Measurements from ENCODE around the gene IL36B. TPM values are rescaled to one million over a fixed set of nuclear protein-coding genes. Genes with fewer than 3 reads are reported as not detected.

Gene IL36B
- total and polyA plus RNA-seq, 9 of the 15 experiments (the other 6 are each of a cell fraction or from before 2014, with no cell fraction given) = not detected

- TF ChIP-seq, protein P1, sequence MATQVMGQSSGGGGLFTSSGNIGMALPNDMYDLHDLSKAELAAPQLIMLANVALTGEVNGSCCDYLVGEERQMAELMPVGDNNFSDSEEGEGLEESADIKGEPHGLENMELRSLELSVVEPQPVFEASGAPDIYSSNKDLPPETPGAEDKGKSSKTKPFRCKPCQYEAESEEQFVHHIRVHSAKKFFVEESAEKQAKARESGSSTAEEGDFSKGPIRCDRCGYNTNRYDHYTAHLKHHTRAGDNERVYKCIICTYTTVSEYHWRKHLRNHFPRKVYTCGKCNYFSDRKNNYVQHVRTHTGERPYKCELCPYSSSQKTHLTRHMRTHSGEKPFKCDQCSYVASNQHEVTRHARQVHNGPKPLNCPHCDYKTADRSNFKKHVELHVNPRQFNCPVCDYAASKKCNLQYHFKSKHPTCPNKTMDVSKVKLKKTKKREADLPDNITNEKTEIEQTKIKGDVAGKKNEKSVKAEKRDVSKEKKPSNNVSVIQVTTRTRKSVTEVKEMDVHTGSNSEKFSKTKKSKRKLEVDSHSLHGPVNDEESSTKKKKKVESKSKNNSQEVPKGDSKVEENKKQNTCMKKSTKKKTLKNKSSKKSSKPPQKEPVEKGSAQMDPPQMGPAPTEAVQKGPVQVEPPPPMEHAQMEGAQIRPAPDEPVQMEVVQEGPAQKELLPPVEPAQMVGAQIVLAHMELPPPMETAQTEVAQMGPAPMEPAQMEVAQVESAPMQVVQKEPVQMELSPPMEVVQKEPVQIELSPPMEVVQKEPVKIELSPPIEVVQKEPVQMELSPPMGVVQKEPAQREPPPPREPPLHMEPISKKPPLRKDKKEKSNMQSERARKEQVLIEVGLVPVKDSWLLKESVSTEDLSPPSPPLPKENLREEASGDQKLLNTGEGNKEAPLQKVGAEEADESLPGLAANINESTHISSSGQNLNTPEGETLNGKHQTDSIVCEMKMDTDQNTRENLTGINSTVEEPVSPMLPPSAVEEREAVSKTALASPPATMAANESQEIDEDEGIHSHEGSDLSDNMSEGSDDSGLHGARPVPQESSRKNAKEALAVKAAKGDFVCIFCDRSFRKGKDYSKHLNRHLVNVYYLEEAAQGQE (IDR thresholded peaks at IDR 0.05; ENCODE audit: borderline replicate concordance) = peak; percentile 76
- TF ChIP-seq, protein P1 (CRISPR knock-in tag; IDR thresholded peaks at IDR 0.05; ENCODE audit: low read depth) = no peak
- no peak for TF ChIP-seq MYBL2 (IDR thresholded peaks at IDR 0.05; ENCODE audit: low read depth)
- no peak for TF ChIP-seq MYBL2 (CRISPR knock-in tag; IDR thresholded peaks at IDR 0.05; ENCODE audit: borderline replicate concordance)
- no peak for TF ChIP-seq ZNF318 (IDR thresholded peaks at IDR 0.05; ENCODE audit: borderline replicate concordance in 1 of 2, low read depth in 1 of 2)
- TF ChIP-seq ARID2 (IDR thresholded peaks at IDR 0.05) = 0 out of 2 replicates have a peak, but pooled peaks have one; percentile 50
- no peak for TF ChIP-seq SNRNP70 (optimal IDR thresholded peaks at IDR 0.05; ENCODE audit: low read depth, low read length)
- TF ChIP-seq CHD1 (IDR thresholded peaks at IDR 0.05; ENCODE audit: low read length) = no peak
- no peak for TF ChIP-seq SMARCB1 (IDR thresholded peaks at IDR 0.05; ENCODE audit: insufficient read length, low read depth)
These were observed 1.5 kb downstream of the IL36B start (continued) for GRCh38 chr2:113050921-113051895.
